PC-9 (cell line): ENCODE results near the gene GSX1. TPM values are rescaled to one million over a fixed set of nuclear protein-coding genes. Genes with fewer than 3 reads are reported as not detected.

ENCODE experiments used
- BruUV-seq: library from RNA; stranded (reverse); fragments of 400-500 nt; replicated peaks from 2 replicates; lab custom pipeline; 2021; lab: Mats Ljungman, UMichigan
- CTCF ChIA-PET: fragments of 300-600 bp; sonication (Branson Sonifier 250); formaldehyde crosslinking; loops from one replicate; lab custom pipeline; 2022; ENCODE audit warnings: antibody characterized with exemption; lab: Charles Lee
- POLR2A ChIA-PET: fragments of 300-600 bp; sonication (Branson Sonifier 250); formaldehyde crosslinking; loops from one replicate; lab custom pipeline; 2022; ENCODE audit warnings: antibody characterized with exemption; ENCODE audit not compliant: unreplicated experiment; lab: Charles Lee
- DNase-seq, 2 experiments: peaks; one replicate each; pipeline versions ENCODE4 v3.0.0 to v3.0.0-alpha.2; 2015 to 2022; ENCODE audit warnings: mixed read lengths in 1 of 2
- H2AFZ ChIP-seq: fragments of 200-600 bp; sonication (generic); 2 replicates; pipeline ENCODE4 v1.8.1; 2017; ENCODE audit warnings: antibody characterized with exemption
- H3F3A ChIP-seq: fragments of 200-600 bp; sonication (generic); 2 replicates; pipeline ENCODE4 v1.8.1; 2017; ENCODE audit warnings: antibody characterized with exemption, mild to moderate bottlenecking, low read depth; ENCODE audit not compliant: insufficient read depth
- H3K27ac ChIP-seq: fragments of 200-600 bp; sonication (generic); 2 replicates; pipeline ENCODE4 v1.6.1; 2016; ENCODE audit warnings: mixed run types
- H3K27me3 ChIP-seq: fragments of 200-600 bp; sonication (generic); 2 replicates; pipeline ENCODE4 v1.6.1; 2016; ENCODE audit warnings: low read depth, mixed run types; ENCODE audit not compliant: insufficient read depth
- H3K36me3 ChIP-seq: fragments of 200-600 bp; sonication (generic); 2 replicates; pipeline ENCODE4 v1.6.1; 2016; ENCODE audit warnings: low read depth, mixed run types
- H3K4me1 ChIP-seq: fragments of 200-600 bp; sonication (generic); replicated peaks from 2 replicates; pipeline ENCODE4 v1.6.1; 2016; ENCODE audit warnings: mixed run types; ENCODE audit not compliant: insufficient read depth
- H3K4me2 ChIP-seq: fragments of 200-600 bp; sonication (generic); 2 replicates; pipeline ENCODE4 v1.6.1; 2017; ENCODE audit warnings: mixed run types
- H3K4me3 ChIP-seq: fragments of 200-600 bp; sonication (generic); 2 replicates; pipeline ENCODE4 v1.6.1; 2016; ENCODE audit warnings: mixed run types
- H3K79me2 ChIP-seq: fragments of 200-600 bp; sonication (generic); 2 replicates; pipeline ENCODE4 v1.6.1; 2017; ENCODE audit warnings: low read depth, mixed run types
- H3K9me2 ChIP-seq: fragments of 200-600 bp; sonication (generic); 2 replicates; pipeline ENCODE4 v1.8.1; 2017; ENCODE audit warnings: mild to moderate bottlenecking; ENCODE audit not compliant: insufficient read depth
- H3K9me3 ChIP-seq: fragments of 200-600 bp; sonication (generic); 2 replicates; pipeline ENCODE4 v1.8.1; 2016; ENCODE audit warnings: low read depth; ENCODE audit not compliant: insufficient read depth
- H4K20me1 ChIP-seq: fragments of 200-600 bp; sonication (generic); 2 replicates; pipeline ENCODE4 v1.8.1; 2017; ENCODE audit not compliant: insufficient read depth
- EZH2 ChIP-seq: fragments of 200-600 bp; sonication (generic); IDR thresholded peaks from 2 replicates; pipeline ENCODE4 v1.8.0; 2017; ENCODE audit warnings: antibody characterized with exemption, low read depth
- intact Hi-C: fragments of 100-400 bp; cut with micrococcal nuclease; formaldehyde crosslinking; loops from one replicate; pipeline ENCODE4 v1.10.0; 2022; ENCODE audit not compliant: unreplicated experiment
- total RNA-seq: library from RNA; stranded (reverse); gene quantifications from 2 replicates; pipeline ENCODE4 v1.2.3, GENCODE V29; 2021
- TF ChIP-seq, protein P1 (sequence below): fragments of 200-600 bp; sonication (generic); conservative IDR thresholded peaks from 2 replicates; pipeline ENCODE4 v1.6.1; 2017; ENCODE audit warnings: mixed run types, antibody characterized with exemption, mild to moderate bottlenecking, moderate library complexity

Gene GSX1
- total RNA-seq, 1 experiment from 2014 or later: not detected

DNA sequence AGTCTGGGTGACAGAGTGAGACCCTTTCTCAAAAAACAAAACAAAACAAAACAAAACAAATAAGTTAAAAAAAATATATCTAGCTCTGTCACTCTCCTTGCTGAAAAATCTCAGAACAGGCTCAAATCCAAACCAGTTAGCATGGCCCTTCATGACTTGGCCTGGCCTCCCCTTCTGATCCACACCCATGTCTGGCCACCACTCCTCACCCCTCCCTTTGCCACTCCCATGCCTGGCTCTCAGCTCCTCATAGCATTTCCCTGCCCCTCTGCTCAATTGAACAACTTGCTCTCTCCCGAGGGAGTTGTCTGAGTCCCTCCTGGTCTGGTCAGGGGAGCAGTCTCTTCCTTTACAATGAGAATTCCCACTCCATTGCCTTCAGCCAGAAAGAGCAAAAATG is 4.0 kb upstream of the GSX1 start:
- Histone ChIP-seq H3K4me1 (no peaks in the 10 kb centered on the region), H3K9me2 (no peaks in the 10 kb centered on the region), H2AFZ (no peak overlapping the region), H3K36me3 (no peaks in the 10 kb centered on the region), H3K27me3 (peaks cover 48% of the 10 kb centered on the region), H4K20me1 (no peaks in the 10 kb centered on the region), H3K27ac (no peak overlapping the region), H3F3A (no peaks in the 10 kb centered on the region), H3K9me3 (no peaks in the 10 kb centered on the region), H3K4me3 (no peak overlapping the region), H3K4me2 (no peak overlapping the region), H3K79me2 (no peaks in the 10 kb centered on the region)
- intact Hi-C loops: no loop called here
- BruUV-seq: no TSS peak
- TF ChIP-seq, protein P1, sequence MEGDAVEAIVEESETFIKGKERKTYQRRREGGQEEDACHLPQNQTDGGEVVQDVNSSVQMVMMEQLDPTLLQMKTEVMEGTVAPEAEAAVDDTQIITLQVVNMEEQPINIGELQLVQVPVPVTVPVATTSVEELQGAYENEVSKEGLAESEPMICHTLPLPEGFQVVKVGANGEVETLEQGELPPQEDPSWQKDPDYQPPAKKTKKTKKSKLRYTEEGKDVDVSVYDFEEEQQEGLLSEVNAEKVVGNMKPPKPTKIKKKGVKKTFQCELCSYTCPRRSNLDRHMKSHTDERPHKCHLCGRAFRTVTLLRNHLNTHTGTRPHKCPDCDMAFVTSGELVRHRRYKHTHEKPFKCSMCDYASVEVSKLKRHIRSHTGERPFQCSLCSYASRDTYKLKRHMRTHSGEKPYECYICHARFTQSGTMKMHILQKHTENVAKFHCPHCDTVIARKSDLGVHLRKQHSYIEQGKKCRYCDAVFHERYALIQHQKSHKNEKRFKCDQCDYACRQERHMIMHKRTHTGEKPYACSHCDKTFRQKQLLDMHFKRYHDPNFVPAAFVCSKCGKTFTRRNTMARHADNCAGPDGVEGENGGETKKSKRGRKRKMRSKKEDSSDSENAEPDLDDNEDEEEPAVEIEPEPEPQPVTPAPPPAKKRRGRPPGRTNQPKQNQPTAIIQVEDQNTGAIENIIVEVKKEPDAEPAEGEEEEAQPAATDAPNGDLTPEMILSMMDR: no peak
- no peak for TF ChIP-seq EZH2
- CTCF ChIA-PET: interaction anchor here (0.5 kb wide), 1 partner anchor 132 kb away, joined by 4 read pairs; no protein-coding TSS in a partner anchor
- POLR2A ChIA-PET: interaction anchor here (0.6 kb wide), 1 partner anchor 1048 kb away, joined by 6 read pairs; no protein-coding TSS in a partner anchor
- DNase-seq: no peak

DNA sequence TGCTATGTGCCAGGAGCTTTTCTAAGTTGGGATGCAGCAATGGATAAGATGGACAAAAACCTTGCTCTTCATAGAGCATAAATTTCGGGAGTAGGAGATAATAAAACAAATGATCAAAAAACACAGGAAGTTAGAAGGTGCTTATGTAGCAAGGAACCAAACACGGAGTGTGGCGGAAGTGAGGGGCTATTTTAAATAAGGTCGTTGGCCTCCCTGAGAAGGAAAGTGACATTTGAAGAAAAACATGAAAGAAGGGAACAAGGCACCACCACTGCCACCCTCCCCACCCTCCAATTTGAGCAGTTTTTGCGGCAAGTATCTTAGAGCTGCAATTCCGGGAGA is 3.2 kb upstream of the GSX1 start:
- H3K27me3 ChIP-seq: peaks cover 50% of the 10 kb centered on the region
- no TSS peak for BruUV-seq
- no peak overlapping the region for H3K27ac ChIP-seq
- H3K9me3 ChIP-seq: no peaks in the 10 kb centered on the region
- H3F3A ChIP-seq: no peaks in the 10 kb centered on the region
- H3K9me2 ChIP-seq: no peaks in the 10 kb centered on the region
- no peak for DNase-seq
- no peak overlapping the region for H3K4me3 ChIP-seq
- no peaks in the 10 kb centered on the region for H3K36me3 ChIP-seq
- no peak overlapping the region for H3K4me2 ChIP-seq
- H3K4me1 ChIP-seq: no peaks in the 10 kb centered on the region
- TF ChIP-seq EZH2: no peak
- TF ChIP-seq, protein P1: no peak
- intact Hi-C loops: no loop called here
- no peaks in the 10 kb centered on the region for H4K20me1 ChIP-seq
- CTCF ChIA-PET: no interaction called here
- POLR2A ChIA-PET: no interaction called here
- no peak overlapping the region for H2AFZ ChIP-seq
- no peaks in the 10 kb centered on the region for H3K79me2 ChIP-seq

DNA sequence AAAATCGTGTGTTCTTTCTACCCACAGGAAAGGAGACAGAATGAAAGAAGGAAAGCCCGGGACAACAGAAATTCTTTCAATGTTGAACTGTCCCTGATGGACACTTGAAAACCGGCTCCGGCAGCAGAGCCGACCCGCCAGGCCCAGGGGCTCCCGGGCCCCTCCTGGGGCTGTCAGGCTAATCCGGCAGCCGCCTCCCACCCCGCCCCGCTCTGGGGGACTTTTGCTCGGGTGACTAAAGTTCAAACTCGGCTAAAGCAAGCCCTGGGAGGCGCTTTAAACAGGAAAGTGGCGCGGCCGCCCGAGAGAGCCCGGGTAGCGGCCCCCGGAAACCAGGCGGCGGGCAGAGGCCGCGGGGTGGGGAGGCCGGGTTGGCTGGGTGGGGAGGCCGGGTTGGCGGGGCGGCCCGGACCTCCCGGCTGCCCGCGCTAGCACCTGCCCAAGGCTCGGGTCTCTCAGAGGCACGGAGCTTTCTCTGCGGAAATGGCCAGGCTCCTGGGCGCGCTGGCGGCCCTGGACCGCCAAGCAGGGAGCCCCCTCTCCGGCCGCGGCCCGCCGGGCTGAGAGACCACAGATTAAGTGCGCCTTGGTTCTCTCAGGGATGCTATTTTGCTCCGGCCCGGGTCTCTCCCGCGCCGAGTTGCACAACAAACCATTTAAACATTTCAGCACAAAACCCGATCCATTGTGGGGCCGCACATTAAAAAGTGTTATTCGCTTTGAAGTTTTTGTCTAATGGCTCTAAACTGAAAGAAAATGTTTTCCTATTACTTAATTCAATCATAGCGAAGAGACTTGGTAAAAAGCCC is 2.6 kb upstream of the GSX1 start:
- DNase-seq: peak in 1 of 2 experiments; percentile 1
- intact Hi-C loops: no loop called here
- CTCF ChIA-PET: no interaction called here

More for the DNA sequence above, 2.6 kb upstream of the GSX1 start:
- Histone ChIP-seq H3K79me2 (no peaks in the 10 kb centered on the region), H3K9me3 (no peaks in the 10 kb centered on the region), H3K4me2 (no peak overlapping the region), H3F3A (no peaks in the 10 kb centered on the region), H4K20me1 (no peaks in the 10 kb centered on the region), H3K27me3 (peaks cover 51% of the 10 kb centered on the region), H3K4me1 (no peaks in the 10 kb centered on the region), H3K36me3 (no peaks in the 10 kb centered on the region), H3K9me2 (no peaks in the 10 kb centered on the region), H2AFZ (no peak overlapping the region), H3K4me3 (no peak overlapping the region), H3K27ac (no peak overlapping the region)
- TF ChIP-seq, protein P1: no peak
- TF ChIP-seq EZH2: no peak
- no TSS peak for BruUV-seq
- POLR2A ChIA-PET: no interaction called here
